IMR-90 (cell line): ENCODE results near the gene COLQ. TPM values are rescaled to one million over a fixed set of nuclear protein-coding genes. Genes with fewer than 3 reads are reported as not detected.

Experiments
- ATAC-seq: fragments of 200-7000 bp; cut with Tn5 transposase; 2 replicates; pipeline ENCODE4 v1.9.1; 2020; ENCODE audit warnings: low read depth, mild to moderate bottlenecking, moderate library complexity
- BruUV-seq: library from RNA; stranded (reverse); fragments of 400-500 nt; replicated peaks from 2 replicates; lab custom pipeline; 2021; lab: Mats Ljungman, UMichigan
- CTCF ChIA-PET: fragments of 300-600 bp; formaldehyde crosslinking; extraction: SDS; loops from one replicate; lab custom pipeline; 2021; ENCODE audit warnings: antibody characterized with exemption; lab: Yijun Ruan, JAX
- POLR2A ChIA-PET: fragments of 300-600 bp; sonication (Branson Sonifier 250); formaldehyde crosslinking; loops from one replicate; lab custom pipeline; 2022; ENCODE audit warnings: antibody characterized with exemption; ENCODE audit not compliant: unreplicated experiment; lab: Charles Lee
- DNase-seq: peaks from one replicate; pipeline ENCODE4 v3.0.0; 2013
- H2AFZ ChIP-seq: replicated peaks from 2 replicates; pipeline ENCODE3; 2013; ENCODE audit warnings: low read length, mild to moderate bottlenecking; ENCODE audit not compliant: poor library complexity
- H2AK5ac ChIP-seq: 2 replicates; pipeline ENCODE4 v1.6.1; 2013; ENCODE audit warnings: low read depth, low read length, inconsistent platforms
- H2AK9ac ChIP-seq: replicated peaks from 2 replicates; pipeline ENCODE3; 2013; ENCODE audit warnings: mild to moderate bottlenecking, low read depth, low read length, moderate library complexity; ENCODE audit not compliant: poor library complexity
- H2BK120ac ChIP-seq: 2 replicates; pipeline ENCODE4 v1.6.1; 2013; ENCODE audit warnings: low read depth, low read length, inconsistent platforms
- H2BK15ac ChIP-seq: 3 replicates; pipeline ENCODE4 v1.6.1; 2013; ENCODE audit warnings: low read depth, low read length, inconsistent platforms
- H2BK20ac ChIP-seq: 2 replicates; pipeline ENCODE4 v1.6.1; 2013; ENCODE audit warnings: low read depth, mild to moderate bottlenecking, inconsistent platforms, low read length, moderate library complexity
- H2BK5ac ChIP-seq: 2 replicates; pipeline ENCODE4 v1.6.1; 2013; ENCODE audit warnings: mild to moderate bottlenecking, low read depth, low read length, inconsistent platforms; ENCODE audit not compliant: poor library complexity, severe bottlenecking
- H3K14ac ChIP-seq: replicated peaks from 2 replicates; pipeline ENCODE4 v1.6.1; 2013; ENCODE audit warnings: low read depth, low read length, inconsistent platforms
- H3K18ac ChIP-seq: 2 replicates; pipeline ENCODE4 v1.6.1; 2013; ENCODE audit warnings: low read depth, low read length, control low read depth
- H3K23ac ChIP-seq: 2 replicates; pipeline ENCODE4 v1.6.1; 2013; ENCODE audit warnings: low read depth, low read length, inconsistent platforms
- H3K27ac ChIP-seq: 2 replicates; pipeline ENCODE4 v1.5.1; 2013; ENCODE audit warnings: mild to moderate bottlenecking, control low read depth, low read length; ENCODE audit not compliant: insufficient read depth
- H3K27me3 ChIP-seq: 2 replicates; pipeline ENCODE4 v1.6.1; 2013; ENCODE audit warnings: low read length; ENCODE audit not compliant: control insufficient read depth, insufficient read depth
- H3K36me3 ChIP-seq: 2 replicates; pipeline ENCODE4 v1.6.1; 2013; ENCODE audit warnings: low read length, mixed read lengths; ENCODE audit not compliant: control insufficient read depth, insufficient read depth
- H3K4ac ChIP-seq: 2 replicates; pipeline ENCODE4 v1.6.1; 2013; ENCODE audit warnings: low read depth, low read length, inconsistent platforms
- H3K4me1 ChIP-seq: 2 replicates; pipeline ENCODE4 v1.6.1; 2013; ENCODE audit warnings: low read length, mixed read lengths; ENCODE audit not compliant: control insufficient read depth, insufficient read depth
- H3K4me2 ChIP-seq: 2 replicates; pipeline ENCODE4 v1.6.1; 2013; ENCODE audit warnings: low read depth, mild to moderate bottlenecking, control low read depth, low read length, moderate library complexity
- H3K4me3 ChIP-seq: 2 replicates; pipeline ENCODE4 v1.5.1; 2013; ENCODE audit warnings: low read depth, mild to moderate bottlenecking, control low read depth, low read length, moderate library complexity; ENCODE audit not compliant: insufficient read depth
- H3K56ac ChIP-seq: 2 replicates; pipeline ENCODE4 v1.6.1; 2013; ENCODE audit warnings: low read length, inconsistent platforms; ENCODE audit not compliant: insufficient read depth; ENCODE audit errors: extremely low read depth
- H3K79me1 ChIP-seq, 2 experiments: 2 replicates each; pipeline ENCODE4 v1.6.1; 2013; ENCODE audit warnings: low read length in 2 of 2, inconsistent platforms in 1 of 2, low read depth in 1 of 2
- H3K9ac ChIP-seq: 2 replicates; pipeline ENCODE4 v1.6.1; 2013; ENCODE audit warnings: low read depth, low read length, control low read depth
- H3K9me1 ChIP-seq: 2 replicates; pipeline ENCODE4 v1.6.1; 2013; ENCODE audit warnings: low read length, inconsistent platforms; ENCODE audit not compliant: insufficient read depth
- H3K9me3 ChIP-seq: 2 replicates; pipeline ENCODE4 v1.6.1; 2013; ENCODE audit warnings: low read length; ENCODE audit not compliant: control insufficient read depth, insufficient read depth
- H4K20me1 ChIP-seq: 2 replicates; pipeline ENCODE4 v1.6.1; 2013; ENCODE audit warnings: low read length, inconsistent platforms; ENCODE audit not compliant: insufficient read depth
- H4K5ac ChIP-seq: 2 replicates; pipeline ENCODE4 v1.6.1; 2013; ENCODE audit warnings: mild to moderate bottlenecking, low read depth, low read length, control low read depth
- H4K8ac ChIP-seq, 2 experiments: 2 replicates each; pipeline ENCODE4 v1.6.1; 2013; ENCODE audit warnings: low read depth in 2 of 2, low read length in 2 of 2, control low read depth in 1 of 2, inconsistent platforms in 1 of 2
- H4K91ac ChIP-seq: 2 replicates; pipeline ENCODE4 v1.6.1; 2013; ENCODE audit warnings: low read depth, low read length, inconsistent platforms; ENCODE audit not compliant: insufficient read depth
- BHLHE40 ChIP-seq: fragments of 150-350 bp; IDR thresholded peaks from 2 replicates; pipeline ENCODE4 v1.6.1; 2016; ENCODE audit warnings: mild to moderate bottlenecking, low read depth, low read length
- CHD1 ChIP-seq: IDR thresholded peaks from 2 replicates; pipeline ENCODE4 v1.6.1; 2012; ENCODE audit warnings: low read depth, low read length, improper control_type of control experiment
- ELK1 ChIP-seq: fragments of 150-350 bp; IDR thresholded peaks from 2 replicates; pipeline ENCODE4 v1.6.1; 2016; ENCODE audit warnings: low read depth, mild to moderate bottlenecking, low read length, moderate library complexity, borderline replicate concordance
- MAZ ChIP-seq: IDR thresholded peaks from 2 replicates; pipeline ENCODE4 v1.6.1; 2012; ENCODE audit warnings: low read depth, mild to moderate bottlenecking, low read length, improper control_type of control experiment, moderate library complexity, borderline replicate concordance
- POLR2A ChIP-seq: IDR thresholded peaks from 2 replicates; pipeline ENCODE4 v1.6.1; 2012; ENCODE audit warnings: mild to moderate bottlenecking, low read depth, low read length
- RFX5 ChIP-seq: IDR thresholded peaks from 2 replicates; pipeline ENCODE4 v1.8.0; 2012; ENCODE audit warnings: low read depth, mild to moderate bottlenecking, low read length, moderate library complexity
- WGBS, 2 experiments: methylation state at CpG; one replicate each; pipeline versions ENCODE4 v1.1.5 to v1.1.7; 2013; ENCODE audit warnings: missing lambda C conversion rate in 2 of 2; ENCODE audit not compliant: insufficient read length in 1 of 2; ENCODE audit errors: extremely low coverage in 2 of 2; 5-methylcytosine and 5-hydroxymethylcytosine counted together
- dilution Hi-C: fragments of 300-500 bp; cut with HindIII; formaldehyde crosslinking; loops from one replicate; pipeline ENCODE4 v1.14.3; 2018; ENCODE audit warnings: low sequenced_read_pairs; ENCODE audit not compliant: unreplicated experiment
- in situ Hi-C: fragments of 300-500 bp; cut with MboI; formaldehyde crosslinking; loops from 3 replicates; pipeline ENCODE4 v1.14.3; 2019; ENCODE audit warnings: low sequenced_read_pairs, inconsistent platforms, mixed read lengths
- intact Hi-C: fragments of 100-400 bp; cut with micrococcal nuclease; formaldehyde crosslinking; loops from 2 replicates; pipeline ENCODE4 v1.10.0; 2022
- polyA plus RNA-seq, 3 experiments: library from polyadenylated mRNA; depleted of rRNA; stranded (reverse); fragments of >200 nt; gene quantifications; 2 replicates each; pipeline ENCODE4 v1.2.3, GENCODE V29; 2012; ENCODE audit warnings: low replicate concordance in 1 of 3
- total RNA-seq: library from RNA; depleted of rRNA; stranded (reverse); fragments of >200 nt; gene quantifications from 2 replicates; pipeline ENCODE4 v1.2.3, GENCODE V29; 2012

Gene COLQ
- total and polyA plus RNA-seq, 2 of the 4 experiments (the other 2 are of a cell fraction) = 0.18 to 0.65 TPM

DNA sequence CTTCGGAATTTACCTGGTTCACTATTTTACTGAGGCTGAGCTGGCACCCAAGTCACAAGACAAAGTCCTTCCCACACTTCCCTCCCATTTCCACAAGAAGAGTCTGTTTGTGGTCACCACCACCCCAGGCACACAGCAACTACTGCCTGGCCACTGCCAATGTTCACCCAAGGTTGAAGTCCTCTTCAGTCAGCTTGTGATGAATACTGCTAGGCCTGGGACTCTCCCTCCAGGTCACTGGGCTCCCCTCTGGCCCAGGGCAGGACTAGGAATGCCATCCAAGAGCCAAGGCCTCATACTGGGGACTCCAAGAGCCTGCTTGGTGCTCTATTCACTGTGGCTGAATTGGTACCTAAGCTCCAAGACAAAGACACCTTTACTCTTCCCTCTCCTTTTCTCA is 30.4 kb upstream of the COLQ start:
- intact Hi-C loops (loop anchor here (5.0 kb wide), 1 partner anchor 810 kb away; no protein-coding TSS in a partner anchor), in situ Hi-C loops (loop anchor here (10.0 kb wide), 1 partner anchor 347 kb away; the partner anchor contains the start of gene CAPN7), dilution Hi-C loops (no loop called here)
- no peaks in the 10 kb centered on the region for H3K9me3 ChIP-seq
- H3K27me3 ChIP-seq = no peaks in the 10 kb centered on the region
- H3K9ac ChIP-seq = no peak overlapping the region
- H3K36me3 ChIP-seq = no peaks in the 10 kb centered on the region
- H2AK5ac ChIP-seq = no peak overlapping the region
- DNase-seq = no peak
- no peaks in the 10 kb centered on the region for H3K4me1 ChIP-seq
- H3K79me1 ChIP-seq = no peaks in the 10 kb centered on the region
- no peak overlapping the region for H2BK5ac ChIP-seq
- no peak overlapping the region for H3K56ac ChIP-seq
- no peak overlapping the region for H2AK9ac ChIP-seq
- no peak overlapping the region for H2BK120ac ChIP-seq
- H3K27ac ChIP-seq = no peak overlapping the region
- no peak overlapping the region for H4K91ac ChIP-seq
- peaks cover 5% of the 10 kb centered on the region; the same call in 1 of the 2 replicates for H3K9me1 ChIP-seq
- no peak overlapping the region for H3K23ac ChIP-seq
- BruUV-seq = no TSS peak
- CTCF ChIA-PET = interaction anchor here (0.5 kb wide), 1 partner anchor 348 kb away, joined by 4 read pairs; no protein-coding TSS in a partner anchor
- no peak overlapping the region for H2BK20ac ChIP-seq
- H3K18ac ChIP-seq = no peak overlapping the region
- WGBS, 2 experiments = 83% methylated on average over 1 of the region's 1 CpG; no CpG with 5 or more reads in 1 of the 2 experiments
- H4K5ac ChIP-seq = no peak overlapping the region
- H3K4me2 ChIP-seq = no peak overlapping the region
- H3K14ac ChIP-seq = no peak overlapping the region
- no peak overlapping the region for H3K4me3 ChIP-seq
- H4K20me1 ChIP-seq = no peaks in the 10 kb centered on the region
- ATAC-seq = no peak
- TF ChIP-seq MAZ (no peak), POLR2A (no peak), CHD1 (no peak), RFX5 (no peak), ELK1 (no peak), BHLHE40 (no peak)
- H2AFZ ChIP-seq = no peak overlapping the region
- H2BK15ac ChIP-seq = no peak overlapping the region
- no peak overlapping the region for H3K4ac ChIP-seq
- POLR2A ChIA-PET = no interaction called here
- H4K8ac ChIP-seq = no peak overlapping the region
